HCT116 (cell line): ENCODE measurements around the gene SH3PXD2A. TPM values are rescaled to one million over a fixed set of nuclear protein-coding genes. Genes with fewer than 3 reads are reported as not detected.

Source experiments
- ATAC-seq: fragments of 200-7000 bp; cut with Tn5 transposase; 2 replicates; pipeline ENCODE4 v1.9.1; 2020; ENCODE audit warnings: mild to moderate bottlenecking, moderate library complexity
- BruUV-seq: library from RNA; stranded (reverse); fragments of 400-500 nt; replicated peaks from 2 replicates; lab custom pipeline; 2021; lab: Mats Ljungman, UMichigan
- CTCF ChIA-PET: fragments of 300-600 bp; sonication (Branson Sonifier 250); formaldehyde crosslinking; loops from one replicate; lab custom pipeline; 2021; ENCODE audit warnings: antibody characterized with exemption; lab: Charles Lee
- POLR2A ChIA-PET: fragments of 300-600, 350-600 bp; sonication (Branson Sonifier 250); formaldehyde crosslinking; loops from one replicate; lab custom pipeline; 2021; ENCODE audit warnings: antibody characterized with exemption; lab: Charles Lee
- RAD21 ChIA-PET, 2 experiments: fragments of 300-600 bp; sonication (Branson Sonifier 250); formaldehyde crosslinking; loops; one replicate each; lab custom pipeline; 2023; ENCODE audit warnings: low total read pairs in 2 of 2; ENCODE audit not compliant: uncharacterized antibody in 2 of 2, unreplicated experiment in 2 of 2, low non-redundant PET in 1 of 2; lab: Charles Lee
- DNase-seq: peaks from one replicate; pipeline ENCODE4 v3.0.0-alpha.2; 2010; ENCODE audit warnings: low read depth, low spot score
- H2AFZ ChIP-seq: fragments of 200-600 bp; shearing (Covaris generic), sonication (generic); 2 replicates; pipeline ENCODE4 v1.6.1; 2017; ENCODE audit warnings: low read depth, mixed run types, mixed read lengths, antibody characterized with exemption, low read length; ENCODE audit not compliant: poor library complexity, severe bottlenecking
- H3K27ac ChIP-seq: 2 replicates; pipeline ENCODE4 v1.5.1; 2012; ENCODE audit warnings: low read depth, low read length
- H3K27me3 ChIP-seq: fragments of 200-600 bp; sonication (generic); 2 replicates; pipeline ENCODE4 v1.6.1; 2016; ENCODE audit warnings: mixed run types, low read length, mixed read lengths; ENCODE audit not compliant: insufficient read depth
- H3K36me3 ChIP-seq, 2 experiments: fragments of 200-500 bp in 1 of 2; fragments of 200-600 bp in 1 of 2; sonication (Bioruptor generic) in 1 of 2; sonication (generic) in 1 of 2; 2 replicates each; pipeline versions ENCODE4 v1.5.1 to v1.6.1; 2014 to 2016; ENCODE audit warnings: low read length in 2 of 2, inconsistent platforms in 1 of 2, mixed read lengths in 1 of 2, mixed run types in 1 of 2; ENCODE audit not compliant: insufficient read depth in 2 of 2, control insufficient read depth in 1 of 2
- H3K4me1 ChIP-seq, 2 experiments: fragments of 200-600 bp in 1 of 2; sonication (generic) in 1 of 2; 2 replicates each; pipeline versions ENCODE4 v1.5.1 to v1.6.1; 2012 to 2017; ENCODE audit warnings: low read length in 2 of 2, inconsistent platforms in 1 of 2, mild to moderate bottlenecking in 1 of 2, mixed read lengths in 1 of 2, mixed run types in 1 of 2, moderate library complexity in 1 of 2; ENCODE audit not compliant: insufficient read depth in 2 of 2, control insufficient read depth in 1 of 2
- H3K4me2 ChIP-seq: fragments of 200-600 bp; sonication (generic); 2 replicates; pipeline ENCODE4 v1.6.1; 2017; ENCODE audit warnings: mixed run types, low read length, mixed read lengths
- H3K4me3 ChIP-seq, 2 experiments: fragments of 200-600 bp in 1 of 2; sonication (generic) in 1 of 2; replicated peaks in 1 of 2; 2 replicates each; pipeline ENCODE4 v1.5.1; 2011 to 2016; ENCODE audit warnings: low read length in 2 of 2, control low read depth in 1 of 2, low read depth in 1 of 2, mild to moderate bottlenecking in 1 of 2, mixed read lengths in 1 of 2, mixed run types in 1 of 2
- H3K79me2 ChIP-seq: fragments of 200-600 bp; sonication (generic); 2 replicates; pipeline ENCODE4 v1.6.1; 2017; ENCODE audit warnings: mild to moderate bottlenecking, mixed run types, low read length, moderate library complexity, mixed read lengths; ENCODE audit not compliant: insufficient read depth
- H3K9ac ChIP-seq: fragments of 200-600 bp; sonication (generic); 2 replicates; pipeline ENCODE4 v1.6.1; 2016; ENCODE audit warnings: low read length, mixed read lengths
- H3K9me2 ChIP-seq: fragments of 200-600 bp; sonication (generic), shearing (Covaris generic); 2 replicates; pipeline ENCODE4 v1.6.1; 2017; ENCODE audit warnings: mixed run types, mild to moderate bottlenecking, moderate library complexity; ENCODE audit not compliant: insufficient read depth
- H3K9me3 ChIP-seq, 2 experiments: fragments of 200-500 bp in 1 of 2; fragments of 200-600 bp in 1 of 2; sonication (Bioruptor generic) in 1 of 2; sonication (generic) in 1 of 2; 2 replicates each; pipeline ENCODE4 v1.6.1; 2014 to 2017; ENCODE audit warnings: low read length in 2 of 2, mixed read lengths in 2 of 2, inconsistent platforms in 1 of 2, low read depth in 1 of 2, mild to moderate bottlenecking in 1 of 2, mixed run types in 1 of 2, moderate library complexity in 1 of 2; ENCODE audit not compliant: control insufficient read depth in 1 of 2, insufficient read depth in 1 of 2
- H4K20me1 ChIP-seq: fragments of 200-600 bp; sonication (generic), shearing (Covaris generic); 2 replicates; pipeline ENCODE4 v1.6.1; 2017; ENCODE audit warnings: mixed run types, mild to moderate bottlenecking, moderate library complexity; ENCODE audit not compliant: insufficient read depth
- CBX3 ChIP-seq: IDR thresholded peaks from 2 replicates; pipeline ENCODE4 v1.6.1; 2012; ENCODE audit warnings: low read depth
- CEBPB ChIP-seq: IDR thresholded peaks from 2 replicates; pipeline ENCODE4 v1.6.1; 2012; ENCODE audit warnings: low read depth
- EZH2 ChIP-seq: fragments of 200-600 bp; sonication (generic); IDR thresholded peaks from 2 replicates; pipeline ENCODE4 v1.6.1; 2017; ENCODE audit warnings: antibody characterized with exemption, mixed run types
- FOSL1 ChIP-seq: IDR thresholded peaks from 2 replicates; pipeline ENCODE4 v1.6.1; 2012; ENCODE audit warnings: low read depth
- POLR2AphosphoS5 ChIP-seq: IDR thresholded peaks from 2 replicates; pipeline ENCODE4 v1.6.1; 2011; ENCODE audit warnings: mild to moderate bottlenecking, low read depth, low read length, moderate library complexity
- SP1 ChIP-seq: IDR thresholded peaks from 2 replicates; pipeline ENCODE4 v1.6.1; 2012; ENCODE audit warnings: low read depth
- SRF ChIP-seq: IDR thresholded peaks from 2 replicates; pipeline ENCODE4 v1.6.1; 2012; ENCODE audit warnings: low read depth
- ZBTB33 ChIP-seq: IDR thresholded peaks from 2 replicates; pipeline ENCODE4 v1.6.1; 2011; ENCODE audit warnings: mild to moderate bottlenecking, low read length, moderate library complexity; ENCODE audit not compliant: insufficient replicate concordance; ENCODE audit errors: extremely low read depth
- ZNF274 ChIP-seq: fragments of 200-500 bp; sonication (Bioruptor generic); IDR thresholded peaks from 2 replicates; pipeline ENCODE4 v1.6.1; 2014; ENCODE audit warnings: mild to moderate bottlenecking, low read depth, low read length, inconsistent platforms
- intact Hi-C: fragments of 100-400 bp; cut with micrococcal nuclease; formaldehyde crosslinking; loops from 2 replicates; pipeline ENCODE4 v1.10.0; 2022
- total RNA-seq: library from RNA; stranded (reverse); gene quantifications from one replicate; pipeline ENCODE4 v1.2.1, GENCODE V29; 2021; ENCODE audit not compliant: unreplicated experiment

The SH3PXD2A gene
- total RNA-seq, 1 experiment from 2014 or later, result 8.7 TPM

GRCh38 chr10:103852189-103852711 lies 3.1 kb downstream of the SH3PXD2A start:
- no peaks in the 10 kb centered on the region for H3K9me3 ChIP-seq
- H4K20me1 ChIP-seq, result no peaks in the 10 kb centered on the region
- RAD21 ChIA-PET, result no interaction called here
- no peak overlapping the region for H3K4me3 ChIP-seq
- H3K4me2 ChIP-seq, result no peak overlapping the region
- no peak for TF ChIP-seq SRF
- TF ChIP-seq FOSL1, result no peak
- TF ChIP-seq ZBTB33, result no peak
- H3K4me1 ChIP-seq, result no peaks in the 10 kb centered on the region
- intact Hi-C loops, result no loop called here
- ATAC-seq (no peak), DNase-seq (no peak)
- no peak overlapping the region for H3K27ac ChIP-seq
- no peak overlapping the region for H3K9ac ChIP-seq
- no peaks in the 10 kb centered on the region for H3K36me3 ChIP-seq
- H2AFZ ChIP-seq, result no peak overlapping the region
- no TSS peak for BruUV-seq
- H3K27me3 ChIP-seq, result peaks cover 4% of the 10 kb centered on the region; the same call in 1 of the 2 replicates
- H3K9me2 ChIP-seq, result no peaks in the 10 kb centered on the region
- CTCF ChIA-PET, result interaction anchor here (1.8 kb wide), 1 partner anchor 140 kb away, joined by 7 read pairs; no protein-coding TSS in a partner anchor
- POLR2A ChIA-PET, result no interaction called here
- no peaks in the 10 kb centered on the region for H3K79me2 ChIP-seq

DNA sequence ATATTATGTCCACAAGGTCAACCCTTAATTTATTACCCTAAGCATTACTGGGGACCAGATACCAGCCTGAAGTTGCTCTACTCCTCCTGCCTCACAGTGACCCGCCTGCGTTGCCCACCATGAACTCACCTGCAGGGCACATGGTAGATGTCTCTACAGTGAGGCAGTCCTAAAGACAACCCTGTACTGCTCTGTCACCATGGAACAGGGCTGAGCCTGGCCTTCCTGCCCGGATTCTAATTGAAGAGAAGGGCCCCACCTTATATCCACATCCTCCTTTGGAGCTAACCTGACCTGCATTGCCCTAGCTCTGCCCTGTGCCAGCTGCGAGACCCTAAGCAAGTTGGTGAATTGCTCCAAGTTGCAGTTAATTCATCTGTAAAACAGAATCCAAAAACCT lies 4.1 kb downstream of the SH3PXD2A start:
- TF ChIP-seq EZH2, result no peak
- no peak for TF ChIP-seq ZNF274
- no peak for TF ChIP-seq CBX3
- TF ChIP-seq SP1, result no peak
- TF ChIP-seq POLR2AphosphoS5, result no peak
- TF ChIP-seq CEBPB, result no peak
- TF ChIP-seq SRF, result no peak
- intact Hi-C loops, result no loop called here
- H3K36me3 ChIP-seq, result no peaks in the 10 kb centered on the region
- no peaks in the 10 kb centered on the region for H3K4me1 ChIP-seq
- CTCF ChIA-PET, result interaction anchor here (1.8 kb wide), 1 partner anchor 139 kb away, joined by 7 read pairs; no protein-coding TSS in a partner anchor
- BruUV-seq, result no TSS peak
- POLR2A ChIA-PET, result no interaction called here
- no peak overlapping the region for H3K27ac ChIP-seq
- no peak overlapping the region for H2AFZ ChIP-seq
- RAD21 ChIA-PET, result no interaction called here
- no peak overlapping the region for H3K9ac ChIP-seq
- no peak overlapping the region for H3K4me3 ChIP-seq
- no peaks in the 10 kb centered on the region for H3K79me2 ChIP-seq
- no peak for ATAC-seq
- H3K9me2 ChIP-seq, result no peaks in the 10 kb centered on the region
- no peaks in the 10 kb centered on the region for H4K20me1 ChIP-seq
- no peak overlapping the region for H3K4me2 ChIP-seq
- no peaks in the 10 kb centered on the region for H3K9me3 ChIP-seq
- DNase-seq, result no peak
- H3K27me3 ChIP-seq, result peaks cover 4% of the 10 kb centered on the region; the same call in 1 of the 2 replicates
